ENCODE measurements around the gene TOMM6. TPM values are rescaled to one million over a fixed set of nuclear protein-coding genes. Genes with fewer than 3 reads are reported as not detected.

Gene TOMM6
- total RNA-seq, 1 experiment from 2014 or later = 234 TPM

Other genes with a start within 250 kb of the TOMM6 start
- 30.4 TPM for gene FOXP4, start 241.3 kb upstream of the TOMM6 start, total RNA-seq (2021; ENCODE audit: unreplicated experiment)
- gene MDFI, start 149.2 kb upstream of the TOMM6 start, total RNA-seq (2021; ENCODE audit: unreplicated experiment) = 0.54 TPM
- gene TFEB, start 52.1 kb upstream of the TOMM6 start, total RNA-seq (2021; ENCODE audit: unreplicated experiment) = 13.3 TPM
- 0.18 TPM for gene PGC, start 40.3 kb upstream of the TOMM6 start, total RNA-seq (2021; ENCODE audit: unreplicated experiment)
- gene FRS3, start 7.8 kb upstream of the TOMM6 start, total RNA-seq (2021; ENCODE audit: unreplicated experiment) = 3.0 TPM
- gene PRICKLE4, start 6.9 kb upstream of the TOMM6 start, total RNA-seq (2021; ENCODE audit: unreplicated experiment) = 1.6 TPM
- 5.4 TPM for gene USP49, start 107.7 kb downstream of the TOMM6 start, total RNA-seq (2021; ENCODE audit: unreplicated experiment)
- gene MED20, start 133.4 kb downstream of the TOMM6 start, total RNA-seq (2021; ENCODE audit: unreplicated experiment) = 24.5 TPM
- 49.1 TPM for gene BYSL, start 133.8 kb downstream of the TOMM6 start, total RNA-seq (2021; ENCODE audit: unreplicated experiment)
- 36.8 TPM for gene CCND3, start 154.1 kb downstream of the TOMM6 start, total RNA-seq (2021; ENCODE audit: unreplicated experiment)